ENCODE data around the gene GRK6. TPM values are rescaled to one million over a fixed set of nuclear protein-coding genes. Genes with fewer than 3 reads are reported as not detected.

The GRK6 gene
- total RNA-seq, 1 experiment from 2014 or later = 42.3 TPM

DNA sequence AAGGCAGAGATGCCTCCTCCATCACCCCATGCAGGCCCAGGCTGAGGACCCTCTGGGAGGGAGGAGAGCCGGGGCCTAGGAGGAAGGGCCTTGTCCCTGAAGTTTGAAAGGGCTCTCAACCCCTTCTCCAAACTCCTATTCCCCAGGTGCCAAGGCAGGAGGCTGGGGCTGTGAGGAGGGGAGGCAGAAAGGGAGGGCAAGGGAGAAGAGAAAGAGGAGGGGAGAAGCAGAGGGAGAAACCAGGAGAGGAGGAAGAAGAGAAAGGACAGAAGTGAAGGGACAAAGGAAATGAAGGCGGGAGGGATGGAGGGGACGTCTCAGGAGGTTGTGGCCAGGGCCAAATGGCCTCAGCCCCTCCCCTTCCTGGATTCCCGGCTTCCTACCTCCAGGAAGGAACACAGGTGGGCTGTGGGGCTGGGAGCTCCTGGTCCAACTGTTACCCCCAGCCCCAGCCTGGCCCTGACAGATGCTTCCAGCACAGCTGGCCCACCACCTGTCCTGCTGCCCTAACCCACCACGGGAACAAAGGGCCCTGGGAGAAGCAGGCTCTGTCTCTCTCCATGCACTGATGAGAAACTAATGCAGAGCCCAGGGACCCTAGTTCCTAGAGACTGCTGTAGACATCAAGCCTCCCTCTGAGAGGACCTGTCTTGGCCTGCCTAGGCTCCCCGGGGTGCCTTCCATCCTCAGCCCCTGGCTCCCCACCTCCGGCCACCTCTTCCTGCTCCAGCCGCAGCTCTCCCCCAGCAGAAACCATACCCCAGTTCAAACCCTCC lies 43.5 kb downstream of the GRK6 start:
- DNase-seq (ENCODE audit: low read depth) = no peak

DNA sequence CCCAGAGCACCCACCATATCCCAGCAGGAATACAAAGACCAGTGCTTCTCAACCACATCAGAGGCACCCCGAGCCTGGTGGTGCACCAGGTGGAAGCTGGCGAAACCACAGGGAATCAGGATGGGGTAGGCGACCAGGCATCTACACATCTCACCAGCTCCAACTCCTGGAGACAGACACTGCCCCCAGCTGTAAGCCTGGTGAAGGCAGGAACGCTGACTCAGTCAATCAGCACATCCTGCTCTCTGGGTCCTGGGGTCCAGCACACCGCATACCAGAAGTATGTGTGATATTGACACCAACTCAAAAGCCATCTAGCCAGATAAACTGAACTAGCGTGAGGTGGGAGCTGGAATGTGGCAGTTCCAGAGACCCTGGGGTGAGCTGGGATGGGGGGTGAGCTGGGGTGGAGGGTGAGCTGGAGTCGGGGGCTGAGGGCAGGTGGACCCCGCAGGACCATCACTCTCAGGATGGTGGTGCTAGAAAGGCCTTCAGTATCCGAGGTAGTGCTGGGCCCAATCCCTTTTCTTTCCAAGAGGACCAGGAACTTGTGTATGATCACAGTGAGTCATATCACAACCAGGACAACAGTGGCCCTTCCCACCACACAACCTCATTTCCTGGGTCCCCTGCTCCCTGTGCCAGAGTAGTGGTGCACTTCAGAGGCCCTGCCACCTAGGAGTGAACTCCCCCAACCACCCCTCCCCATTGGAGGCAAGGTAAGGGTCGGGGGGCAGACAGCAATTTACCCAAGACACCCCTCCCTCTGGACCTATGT lies 44.5 kb downstream of the GRK6 start:
- DNase-seq (ENCODE audit: low read depth) = peak; percentile 48

DNA sequence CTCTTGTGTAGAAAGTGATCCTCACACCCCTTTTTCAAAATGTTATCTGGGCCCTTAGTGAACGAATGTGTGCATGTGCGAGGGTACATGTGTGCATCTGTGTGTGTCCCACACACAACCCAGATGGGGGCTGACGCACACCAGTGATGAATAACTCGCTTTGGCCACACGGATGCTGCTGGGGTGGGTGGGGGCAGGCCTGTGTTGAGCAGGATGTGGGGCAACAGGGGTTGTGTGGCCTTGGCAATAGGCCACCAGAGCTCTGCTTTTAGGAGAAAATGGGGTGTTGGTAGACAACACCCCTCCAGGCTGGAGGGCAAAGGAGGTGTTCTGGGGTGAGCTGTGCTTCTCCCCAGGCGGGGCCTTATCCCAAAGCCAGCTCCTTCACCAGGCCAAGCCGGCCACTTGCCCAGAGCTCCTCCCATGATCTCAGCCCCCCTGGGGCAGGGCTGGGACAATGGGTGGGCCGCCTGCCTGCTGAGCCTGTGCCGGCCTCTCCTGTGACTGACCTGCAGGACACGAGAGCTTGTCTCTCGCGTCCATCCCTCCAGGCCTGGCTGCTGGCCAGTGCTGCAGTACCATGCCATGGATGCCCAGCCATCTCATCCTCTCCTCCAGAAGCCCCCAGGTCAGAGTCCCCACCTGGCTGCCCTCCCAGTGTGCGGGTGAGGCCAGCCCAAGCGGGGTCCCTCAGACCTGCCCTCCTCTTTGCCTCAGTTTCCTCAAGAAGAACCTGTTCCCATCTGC lies 45.3 kb downstream of the GRK6 start:
- DNase-seq (ENCODE audit: low read depth) = no peak

DNA sequence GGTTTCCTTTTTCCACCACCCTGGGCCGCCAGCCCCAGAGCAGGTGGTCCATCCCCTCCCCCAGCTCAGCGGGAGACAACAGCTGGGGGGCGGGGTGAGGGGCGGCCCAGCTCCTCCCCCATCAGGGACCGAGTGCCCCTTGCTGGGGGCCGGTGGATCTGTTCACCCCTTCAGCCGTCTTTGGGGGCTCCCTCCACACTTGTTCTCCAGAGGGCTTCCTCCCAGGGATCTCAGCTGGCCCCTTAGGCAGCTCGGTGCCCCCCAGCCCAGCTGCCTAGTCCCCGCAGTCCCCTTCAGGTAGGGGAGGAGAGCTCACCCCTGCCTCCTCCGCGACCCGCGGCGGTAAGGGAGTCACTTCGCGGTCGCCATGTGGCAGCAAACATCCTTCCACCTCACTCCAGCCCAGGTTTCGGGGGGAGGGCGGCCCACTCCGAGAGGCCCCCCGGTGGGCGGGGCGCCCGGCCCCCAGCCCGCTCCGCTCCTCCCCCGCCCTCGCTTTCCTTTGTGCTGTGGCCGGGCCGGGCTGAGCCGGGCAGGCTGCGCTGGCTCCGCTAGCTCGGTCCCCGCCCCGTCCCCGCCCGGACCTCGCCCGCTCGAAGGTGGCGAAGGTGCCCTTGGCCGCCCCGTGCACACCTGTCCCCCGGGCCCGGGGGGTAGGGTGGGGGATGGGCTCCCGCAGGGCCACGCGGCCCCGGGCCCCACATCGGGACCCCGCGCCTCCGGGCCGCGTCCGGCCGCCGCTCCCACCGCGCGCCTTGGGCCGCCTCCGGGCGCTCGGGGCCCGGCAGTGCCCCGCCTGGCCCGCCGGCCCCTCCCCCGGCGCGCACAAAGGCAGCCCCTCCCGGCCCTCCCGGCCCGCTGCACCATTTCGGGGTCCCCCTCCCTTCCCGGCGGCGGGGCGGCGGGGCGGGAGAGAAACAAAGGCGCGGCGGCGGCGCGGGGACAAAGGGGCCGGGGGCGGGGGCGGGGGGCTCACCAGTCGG lies 46.3 kb downstream of the GRK6 start:
- DNase-seq (ENCODE audit: low read depth) = no peak

DNA sequence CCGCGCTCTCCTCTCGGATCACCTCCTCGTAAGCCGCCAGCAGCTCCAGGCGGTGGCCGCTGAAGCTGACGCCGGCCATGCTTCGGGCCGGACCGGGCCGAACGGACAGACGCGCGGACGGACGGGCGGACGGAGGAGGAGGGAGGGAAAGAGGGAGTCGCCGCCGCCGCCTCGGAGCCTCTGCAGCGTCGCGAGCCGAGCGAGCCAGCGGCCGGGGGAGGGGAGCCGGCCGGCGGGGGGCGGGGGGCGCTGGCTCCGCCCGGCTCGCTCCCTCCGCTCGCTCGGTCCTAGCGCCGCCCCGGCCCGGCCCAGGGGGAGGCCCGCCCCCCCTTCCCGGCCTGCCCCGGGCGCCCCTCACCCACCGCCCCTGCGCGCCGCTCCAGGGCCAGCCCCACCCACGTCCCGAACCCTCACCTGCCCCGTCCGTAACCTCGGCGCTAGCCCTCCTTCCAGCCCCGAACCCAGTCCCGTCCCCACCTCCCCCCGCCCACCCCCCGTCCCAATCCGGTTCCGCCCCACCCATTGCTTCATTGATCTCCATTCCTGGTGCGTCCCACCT lies 47.0 kb downstream of the GRK6 start, which contains the start of gene DBN1:
TSS of gene DBN1 (minus strand) at position 192 of the 559 bp plus-strand sequence. CDS start at position 79, 113 bp downstream.
- no peak for DNase-seq (ENCODE audit: low read depth)

DNA sequence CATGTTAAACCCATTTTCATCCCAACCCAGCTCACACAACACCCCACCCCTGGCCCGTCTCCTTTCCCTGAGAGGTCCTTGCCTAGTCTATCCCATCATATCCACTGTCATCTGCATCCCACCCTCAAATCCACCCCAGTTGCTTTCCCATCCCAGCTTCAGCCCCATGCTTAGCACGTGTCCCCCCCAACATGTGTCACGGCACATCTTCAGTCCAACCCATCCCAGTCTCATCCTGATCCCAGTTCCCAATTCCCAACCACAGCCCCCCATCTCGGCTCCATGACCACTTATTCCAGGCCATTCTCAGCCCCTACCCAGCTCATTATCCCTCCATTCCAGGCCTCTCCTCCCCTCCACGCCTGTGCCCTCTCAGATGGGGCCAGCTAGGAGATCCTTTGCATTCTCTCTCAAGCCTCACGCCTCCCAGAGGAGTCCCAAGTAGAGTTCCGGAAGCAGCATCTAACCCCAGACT lies 47.6 kb downstream of the GRK6 start:
- no peak for DNase-seq (ENCODE audit: low read depth)

DNA sequence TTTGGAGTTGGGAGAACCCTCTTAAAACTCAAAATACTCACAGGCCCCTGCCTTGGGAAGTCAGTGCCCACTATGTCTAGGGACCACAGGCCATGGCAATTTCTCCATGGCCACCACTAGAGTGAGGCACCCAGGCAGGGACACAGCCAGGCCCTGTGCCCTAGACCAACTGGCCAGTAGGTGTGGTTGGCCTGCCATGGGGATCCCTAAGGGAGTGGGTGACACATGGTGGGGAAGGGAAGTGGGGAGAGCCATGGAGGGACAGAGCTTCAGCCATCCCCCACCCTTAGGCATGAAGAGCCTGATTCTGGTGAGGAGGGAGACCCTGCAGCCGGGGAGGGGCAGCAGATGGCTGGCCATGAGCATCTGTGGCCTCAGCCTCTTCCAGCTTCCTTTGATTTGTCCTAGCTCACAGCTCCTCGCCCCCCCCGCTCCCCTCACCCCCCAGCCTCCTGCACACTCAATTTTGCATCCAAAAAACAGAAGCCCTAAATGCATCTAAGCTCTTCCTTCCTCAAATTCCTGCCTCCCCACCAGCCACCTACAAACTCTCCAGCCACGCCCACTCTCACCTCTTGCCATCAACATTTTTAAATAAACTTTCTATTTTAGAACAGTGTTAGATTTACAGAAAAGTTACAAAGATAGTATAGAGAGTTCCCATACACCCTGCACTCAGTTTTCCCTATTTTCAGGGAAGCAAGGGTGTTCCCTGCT lies 48.5 kb downstream of the GRK6 start:
- no peak for DNase-seq (ENCODE audit: low read depth)

DNA sequence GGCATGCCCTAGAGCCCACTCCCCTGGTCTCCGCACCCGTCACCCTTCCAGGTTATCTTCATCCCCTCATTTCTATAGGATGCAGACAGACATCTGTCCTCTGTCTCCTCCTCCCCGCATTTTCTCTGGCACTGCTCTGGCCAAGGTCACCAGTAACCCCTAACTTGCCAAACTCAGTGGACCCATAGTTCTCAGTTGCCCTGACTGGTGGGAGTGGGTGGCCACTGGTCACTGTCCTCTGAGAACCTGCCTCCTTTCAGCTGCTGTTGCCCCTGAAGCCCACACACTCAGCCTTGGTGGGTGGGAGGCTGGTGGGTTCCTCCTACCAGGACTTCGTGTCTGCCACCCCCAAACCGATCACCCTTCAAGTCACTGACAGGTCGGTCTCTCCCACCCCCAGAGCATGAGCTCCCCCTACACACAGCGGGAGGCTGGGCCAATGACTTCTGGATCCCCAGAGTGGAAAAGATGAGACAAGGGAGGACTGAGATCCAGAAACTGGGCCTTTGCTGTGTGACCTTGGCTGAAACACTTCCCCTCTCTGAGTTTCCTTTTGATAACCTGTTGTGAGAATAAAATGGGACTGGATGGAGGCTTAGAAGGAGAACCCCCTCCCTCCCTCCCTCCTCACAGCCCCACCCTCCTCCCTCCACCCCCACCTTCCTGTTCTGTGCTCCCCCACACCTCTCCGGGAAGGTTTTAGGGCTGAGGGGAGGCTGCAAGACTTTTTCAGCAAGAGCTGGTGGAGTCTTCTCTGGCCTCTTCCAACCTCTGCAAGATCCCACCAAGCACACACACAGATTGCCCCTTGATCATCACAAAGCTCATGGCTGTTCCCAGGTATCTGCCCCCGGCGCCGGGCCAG lies 49.3 kb downstream of the GRK6 start:
- DNase-seq (ENCODE audit: low read depth) = no peak

DNA sequence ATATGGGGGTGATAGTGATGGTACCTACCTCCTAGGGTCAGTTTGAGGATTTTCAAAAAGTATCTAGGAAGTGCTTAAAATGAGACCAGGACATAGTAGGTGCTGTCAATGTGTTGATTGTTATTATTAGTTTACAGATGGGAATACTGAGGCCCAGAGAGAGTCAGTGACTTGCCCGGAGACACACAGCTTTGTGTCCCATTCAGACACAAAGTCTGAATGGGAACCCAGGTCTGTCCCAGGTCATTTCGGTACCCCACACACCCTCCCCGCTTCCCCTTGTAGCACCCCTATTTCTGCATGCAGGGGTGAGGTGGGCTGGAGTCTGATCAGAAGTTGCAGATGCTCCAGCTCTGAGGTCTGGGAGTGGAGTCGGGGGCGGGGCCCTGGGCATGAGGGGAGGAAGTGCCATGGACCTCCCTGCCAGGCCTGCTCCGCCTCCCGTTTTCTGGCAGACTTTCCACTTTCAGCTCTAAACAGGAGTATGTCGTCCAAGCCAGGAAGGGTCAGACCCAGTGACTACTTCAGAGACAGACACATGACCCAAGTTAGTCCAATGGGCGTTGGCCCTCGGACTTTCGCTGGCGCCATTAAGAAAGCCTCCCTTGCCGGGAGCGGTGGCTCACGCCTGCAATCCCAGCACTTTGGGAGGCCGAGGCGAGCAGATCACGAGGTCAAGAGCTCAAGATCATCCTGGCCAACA lies 50.2 kb downstream of the GRK6 start:
- DNase-seq (ENCODE audit: low read depth) = no peak

DNA sequence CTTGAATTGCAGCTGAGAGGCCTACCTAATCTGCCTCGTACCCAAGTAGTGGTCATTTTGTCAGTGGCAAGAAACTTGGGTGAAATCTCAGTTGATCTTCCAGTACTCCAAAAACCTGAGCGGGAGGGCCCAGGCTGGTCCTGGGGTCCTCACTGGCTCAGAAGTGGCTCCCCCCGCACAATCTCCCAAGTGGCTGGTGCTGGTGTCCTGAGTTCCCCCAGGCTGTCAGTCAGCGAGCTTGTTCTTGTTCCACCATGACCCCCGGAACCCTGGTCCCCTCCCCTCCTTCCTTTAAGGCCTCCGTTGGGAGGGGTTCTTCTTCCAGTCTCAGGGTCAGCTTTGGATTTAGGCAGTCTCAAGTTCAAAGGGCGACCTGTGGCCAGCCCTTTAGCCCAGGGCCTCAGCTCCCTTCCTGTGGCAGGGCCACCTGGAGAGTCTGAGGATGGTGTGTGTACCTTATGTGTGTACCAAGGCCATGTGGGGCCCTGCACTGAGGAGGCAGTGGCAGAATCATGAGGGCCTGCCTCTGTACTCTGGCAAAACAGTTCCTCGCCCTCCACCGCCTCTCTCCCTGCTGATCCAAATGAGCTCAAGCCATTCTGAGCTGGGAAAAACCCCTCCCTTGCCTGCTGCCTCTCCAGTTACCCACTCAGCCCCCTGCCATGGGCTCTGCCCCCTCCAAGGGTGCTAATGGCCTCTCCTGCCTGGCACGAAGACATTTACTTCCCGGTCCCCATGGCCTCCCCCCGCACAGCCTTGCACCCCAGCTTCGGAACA lies 51.4 kb downstream of the GRK6 start:
- DNase-seq (ENCODE audit: low read depth) = no peak

DNA sequence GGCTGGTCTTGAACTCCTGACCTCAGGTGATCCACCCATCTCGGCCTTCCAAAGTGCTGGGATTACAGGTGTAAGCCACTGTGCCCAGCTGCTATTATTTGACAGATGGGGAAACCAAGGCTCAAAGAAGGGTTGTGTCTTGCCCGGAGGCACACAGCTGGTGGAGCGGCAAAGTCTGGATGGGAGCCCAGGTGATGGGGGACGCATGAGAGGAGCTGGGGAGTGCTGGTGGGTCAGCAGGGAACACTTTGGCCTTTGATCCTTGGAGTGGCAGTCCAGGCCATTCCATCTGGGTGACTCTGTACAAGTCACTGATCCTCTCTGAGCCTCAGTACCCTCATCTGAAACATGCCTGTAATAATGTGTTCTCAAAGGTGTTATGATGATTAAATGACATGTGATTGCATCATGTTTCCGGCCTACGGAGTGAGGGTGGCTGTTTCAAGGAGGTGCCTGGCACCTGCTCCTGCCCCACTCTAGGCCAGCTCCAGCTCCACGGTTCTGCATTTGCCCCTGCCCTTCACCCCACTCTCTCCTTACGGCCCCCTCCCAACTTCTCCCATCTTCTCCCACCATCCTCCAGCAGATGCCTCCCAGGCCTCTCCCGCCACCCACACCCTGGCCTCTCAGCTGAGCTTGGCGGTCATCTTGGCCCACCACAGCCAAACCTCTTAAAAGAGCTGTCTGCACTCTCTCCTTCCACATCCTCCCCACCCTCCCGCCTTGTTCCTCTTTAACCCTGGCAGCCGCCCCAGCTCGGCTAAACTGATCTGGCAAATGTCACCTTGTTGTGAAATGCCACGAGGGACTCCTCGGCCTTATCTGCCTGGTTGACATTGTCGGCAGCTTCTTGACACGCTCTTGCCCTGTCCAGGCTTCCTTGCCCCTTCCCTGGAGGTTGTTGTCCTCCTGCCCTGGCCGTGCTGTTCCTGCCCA lies 52.5 kb downstream of the GRK6 start:
- DNase-seq (ENCODE audit: low read depth) = no peak

DNA sequence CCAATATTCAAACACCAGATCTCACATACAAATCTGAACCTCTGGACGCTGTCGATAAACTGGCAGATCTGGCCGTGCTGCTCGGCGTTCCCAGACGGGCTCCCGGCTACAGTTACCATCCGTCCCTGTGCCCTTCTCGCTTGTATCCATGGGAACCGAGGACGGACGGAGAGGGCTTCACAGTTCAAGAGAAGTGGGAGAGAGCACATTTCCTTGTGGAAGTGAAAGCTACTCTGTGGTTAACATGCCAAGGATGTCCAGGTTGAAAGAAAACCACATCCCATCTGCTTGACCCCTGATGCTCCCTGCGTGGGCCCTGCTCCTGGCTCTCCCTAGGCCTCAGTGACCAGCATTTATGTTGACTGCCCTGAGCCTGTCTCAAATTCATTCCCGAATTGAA lies 53.3 kb downstream of the GRK6 start:
- no peak for DNase-seq (ENCODE audit: low read depth)

DNA sequence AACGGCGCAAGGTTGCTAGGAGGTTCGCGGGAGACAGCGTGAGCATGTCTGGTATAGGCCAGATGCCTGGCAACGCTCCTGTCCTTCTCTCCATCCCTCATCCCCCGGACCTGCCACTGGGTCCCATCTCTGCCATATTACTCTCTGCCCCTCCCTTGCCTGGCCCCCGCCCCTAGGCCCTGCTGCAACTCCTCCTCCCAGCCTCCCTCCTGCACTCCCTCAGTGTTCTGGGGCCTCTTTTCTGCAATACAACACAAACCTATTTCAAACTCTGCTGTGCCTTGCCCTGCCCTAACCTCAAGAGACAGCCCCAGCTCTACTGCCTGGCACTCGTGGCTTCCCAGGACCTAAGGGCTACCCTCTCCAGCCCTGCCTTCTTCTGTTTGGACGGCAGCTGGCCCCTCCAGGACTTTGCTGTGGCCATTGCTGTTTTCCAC lies 55.9 kb downstream of the GRK6 start:
- DNase-seq (ENCODE audit: low read depth) = no peak

DNA sequence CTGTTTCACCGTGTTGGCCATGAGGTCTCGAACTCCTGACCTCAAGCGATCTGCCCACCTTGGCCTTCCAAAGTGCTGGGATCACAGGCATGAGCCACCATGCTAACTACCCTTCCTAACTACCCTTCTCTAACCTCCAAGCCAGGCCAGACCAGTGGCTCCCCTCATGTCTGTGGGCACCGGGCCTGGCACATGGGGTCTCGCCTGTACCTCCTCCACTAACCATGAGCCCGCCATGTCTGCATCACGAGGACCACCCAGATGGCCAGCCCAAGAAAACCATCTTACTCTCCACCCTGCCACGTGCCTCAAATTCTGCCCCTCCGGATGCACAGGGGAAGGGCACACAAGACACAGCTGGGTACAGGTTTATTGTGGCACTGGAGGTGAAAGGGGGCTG lies 56.6 kb downstream of the GRK6 start:
- DNase-seq (ENCODE audit: low read depth) = no peak

DNA sequence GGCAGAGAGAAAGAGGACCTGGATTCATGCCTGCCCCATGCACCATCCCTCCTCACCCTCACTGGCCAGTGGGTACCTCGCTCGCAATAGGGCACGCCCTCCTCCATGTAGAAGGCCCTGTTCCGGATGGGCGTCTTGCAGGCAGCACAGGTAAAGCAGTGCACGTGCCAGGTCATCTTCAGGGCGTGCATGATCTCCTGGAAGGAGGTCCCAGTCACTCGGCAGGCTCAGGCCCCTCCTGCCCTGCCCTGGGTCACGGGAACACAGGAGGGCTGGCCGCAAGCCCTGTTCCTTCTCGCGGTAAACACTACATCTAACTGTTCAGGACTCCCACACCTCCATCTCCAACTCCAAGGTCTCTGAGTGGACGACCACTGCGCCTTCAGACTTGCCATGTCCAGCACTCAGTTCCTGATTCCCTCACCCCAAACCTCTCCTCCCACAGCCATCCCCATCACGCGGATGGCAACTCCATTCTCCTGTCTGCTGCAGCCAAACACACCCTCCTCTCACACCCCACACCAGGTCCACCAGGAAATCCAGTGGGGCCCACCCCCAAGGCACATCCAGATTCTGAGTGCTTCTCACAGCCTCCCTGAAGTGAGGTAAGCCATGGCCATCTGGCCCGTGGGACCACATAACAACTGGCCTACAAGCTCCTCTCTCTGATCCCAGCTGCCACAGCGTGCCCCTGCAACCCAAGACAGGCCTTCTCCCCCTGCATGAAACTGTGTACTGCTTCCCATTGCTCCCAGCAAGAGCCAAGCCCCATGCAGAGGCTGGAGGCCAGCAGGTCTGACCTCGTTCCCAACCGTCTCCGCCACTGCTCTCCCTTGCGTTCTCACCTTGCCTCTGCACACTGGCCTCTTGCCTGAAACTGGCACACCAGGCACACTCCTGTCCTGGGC lies 57.8 kb downstream of the GRK6 start:
- DNase-seq (ENCODE audit: low read depth) = no peak

Measured in HT1080 (cell line).